NCI-H345 treated with DMSO at 0.1 percent for 48 hours (cell line): ENCODE measurements around the gene PDE3A.

ENCODE experiments used
- DNase-seq: peaks from one replicate; lab custom pipeline; 2025; ENCODE audit not compliant: unreplicated experiment; lab: John Stamatoyannopoulos, UW

PDE3A gene

DNA sequence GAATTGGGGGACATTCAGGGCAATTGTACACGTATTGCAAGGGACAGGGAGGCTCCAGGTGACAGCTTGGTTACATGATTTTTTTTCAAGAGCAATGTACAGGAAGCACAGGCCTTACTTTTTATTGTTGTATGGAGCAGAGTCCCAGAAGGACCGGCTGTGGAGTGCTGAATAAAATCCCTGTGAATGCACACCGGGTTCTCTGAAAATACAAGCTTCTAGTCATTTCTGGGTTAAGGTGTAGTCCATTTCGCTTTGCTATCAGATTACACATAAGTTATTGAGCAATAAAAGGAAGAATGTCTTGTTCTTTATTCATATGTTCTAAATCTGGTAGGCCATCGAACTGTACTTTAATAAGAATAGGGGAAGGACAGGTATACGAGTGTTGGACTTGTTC, 52.2 kb downstream of the PDE3A start:
- no peak for DNase-seq

DNA sequence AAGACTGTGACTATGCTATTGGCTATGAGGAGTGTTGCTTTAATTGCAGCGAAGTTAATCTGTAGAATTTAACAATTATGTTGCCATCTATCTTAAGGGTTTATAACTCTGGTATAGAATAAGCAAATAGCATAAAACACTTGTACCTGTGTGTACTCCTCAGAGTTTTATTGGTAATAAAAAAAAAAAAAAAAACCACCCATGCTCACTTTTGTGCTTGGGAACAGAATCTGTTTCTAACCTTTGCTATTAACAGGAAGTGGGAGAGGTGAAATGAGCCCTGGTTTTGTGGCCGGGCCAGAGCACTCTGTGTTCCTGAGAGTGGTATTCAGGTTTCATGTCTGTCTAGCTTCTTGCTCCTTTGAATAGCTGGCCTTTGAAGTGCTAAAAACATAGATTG, 53.1 kb downstream of the PDE3A start:
- no peak for DNase-seq

DNA sequence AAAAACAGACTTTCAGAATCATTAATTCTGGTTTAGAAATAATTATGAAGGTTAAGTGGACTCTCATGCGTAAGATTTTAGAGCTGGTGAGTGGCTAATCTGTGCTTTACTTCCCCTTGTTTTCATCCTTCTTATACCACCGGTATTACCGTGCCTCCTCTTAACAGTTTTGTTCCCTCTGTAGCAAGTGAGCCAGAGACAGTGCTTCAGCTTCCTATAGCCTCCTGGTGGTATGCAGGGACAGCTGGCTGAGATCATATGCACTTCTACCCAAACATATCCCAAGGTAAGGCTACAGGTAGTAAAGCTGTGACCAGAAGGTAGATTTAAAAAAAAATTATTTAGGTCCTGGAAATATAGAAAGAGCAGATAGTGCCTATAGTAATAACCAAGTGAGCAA, 55.2 kb downstream of the PDE3A start:
- no peak for DNase-seq

DNA sequence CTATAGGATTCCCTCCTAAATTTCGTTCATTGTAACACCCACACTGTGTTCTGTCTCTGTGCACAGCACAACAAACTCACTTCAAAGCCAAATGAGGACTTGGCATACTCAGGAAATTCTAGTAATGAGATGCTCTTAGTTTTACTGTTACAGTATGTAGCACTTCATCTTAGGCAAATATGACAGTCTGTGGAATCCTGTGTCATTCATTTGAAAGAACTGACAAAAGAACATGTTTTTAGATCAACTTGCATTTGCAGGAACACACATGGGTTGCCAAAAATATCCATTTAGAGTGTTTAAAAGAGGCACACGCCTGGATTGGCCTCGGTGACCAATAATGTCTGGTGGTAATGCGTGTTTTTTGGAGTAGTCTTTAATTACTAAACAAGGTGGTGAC, 56.5 kb downstream of the PDE3A start:
- DNase-seq, result no peak

DNA sequence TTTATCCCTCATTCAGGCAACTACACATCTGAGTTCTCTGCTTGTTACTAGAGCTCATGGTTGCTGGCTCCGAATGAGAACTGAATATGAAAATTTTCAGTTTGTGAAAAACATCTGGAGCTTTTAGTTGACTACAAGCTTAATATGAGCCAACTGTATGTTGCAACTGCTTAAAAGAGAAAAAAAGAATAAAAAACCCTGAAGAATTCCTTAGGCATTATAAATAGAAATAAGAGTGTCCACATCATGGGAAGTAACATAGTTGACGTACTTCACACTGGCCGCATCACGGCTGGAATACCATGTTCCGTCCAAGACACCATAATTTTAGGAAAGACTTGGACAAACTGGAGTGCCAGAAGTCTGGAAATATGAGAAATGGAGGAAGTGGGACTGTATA, 57.9 kb downstream of the PDE3A start:
- no peak for DNase-seq

DNA sequence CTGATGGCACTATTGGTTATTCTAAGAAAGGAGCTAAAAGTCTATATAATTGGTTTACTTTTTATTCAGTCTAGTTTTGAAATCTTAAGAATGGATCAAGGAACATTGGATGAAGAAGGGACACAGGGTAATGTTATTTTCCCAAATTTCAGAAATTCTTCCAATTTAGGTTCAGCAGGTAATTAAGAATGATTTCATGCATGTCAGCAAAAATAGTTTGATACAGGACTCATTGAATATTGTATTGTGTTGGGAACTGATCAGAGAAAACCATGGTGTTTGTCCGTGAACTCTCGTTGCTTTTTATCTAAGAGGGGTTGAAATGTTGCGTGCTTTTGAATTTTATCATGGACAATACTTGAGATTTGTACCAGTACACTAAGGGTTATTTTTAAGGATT, 58.6 kb downstream of the PDE3A start:
- DNase-seq, result no peak

DNA sequence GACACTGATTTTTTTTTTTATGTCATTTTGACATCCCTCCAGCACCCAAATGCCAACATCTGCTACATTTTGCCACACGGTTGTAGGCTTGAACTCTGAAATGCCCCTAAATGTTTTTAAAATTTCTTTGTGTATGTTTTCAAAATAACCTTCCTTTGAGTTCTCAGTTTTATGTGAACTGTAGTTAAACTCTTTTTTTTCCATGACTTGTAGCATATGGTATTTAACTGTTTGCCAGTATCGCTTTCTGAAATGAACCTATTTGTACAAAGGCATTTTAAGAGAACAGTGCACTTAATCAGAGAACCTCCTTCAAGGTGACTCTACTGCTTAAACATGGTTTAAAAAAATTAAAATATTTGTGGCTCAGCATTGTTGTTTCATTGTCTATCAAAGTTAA, 61.5 kb downstream of the PDE3A start:
- DNase-seq, result no peak

DNA sequence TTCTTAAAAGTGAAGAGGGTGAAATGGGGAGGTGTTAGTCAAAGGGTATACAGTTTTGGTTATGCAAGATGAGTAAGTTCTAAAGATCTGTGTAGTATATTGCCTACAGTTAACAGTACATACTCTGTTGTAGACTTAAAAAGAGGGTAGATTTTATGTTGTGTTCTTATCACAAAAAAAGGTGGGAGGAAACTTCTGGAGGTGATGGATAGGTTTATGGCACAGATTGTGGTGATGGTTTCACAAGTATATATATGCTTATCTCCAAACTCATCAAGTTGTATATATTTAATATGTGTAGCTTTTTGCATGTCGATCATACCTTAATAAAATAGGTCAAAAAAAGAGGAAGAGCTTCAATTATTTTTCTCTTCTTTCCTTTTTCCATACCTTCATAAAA, 64.0 kb downstream of the PDE3A start:
- no peak for DNase-seq

DNA sequence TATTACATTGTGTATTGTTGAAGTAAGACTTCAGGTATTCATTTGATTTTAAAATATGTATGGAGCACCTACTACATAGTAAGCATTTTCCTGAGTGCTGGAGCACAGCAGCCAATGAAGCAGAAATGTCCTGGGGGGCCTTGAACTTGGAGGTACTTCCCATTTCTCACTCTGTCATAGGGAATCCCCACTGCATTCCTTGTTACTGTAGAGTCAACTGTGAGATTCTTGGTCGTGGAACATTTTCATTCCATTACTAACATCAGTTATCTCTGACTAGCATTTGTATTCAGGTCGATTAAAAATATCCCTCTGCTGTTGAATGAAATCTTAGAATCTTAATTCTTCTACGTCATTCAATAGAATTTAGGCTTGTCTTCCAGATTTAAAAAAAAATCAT, 66.7 kb downstream of the PDE3A start:
- no peak for DNase-seq

DNA sequence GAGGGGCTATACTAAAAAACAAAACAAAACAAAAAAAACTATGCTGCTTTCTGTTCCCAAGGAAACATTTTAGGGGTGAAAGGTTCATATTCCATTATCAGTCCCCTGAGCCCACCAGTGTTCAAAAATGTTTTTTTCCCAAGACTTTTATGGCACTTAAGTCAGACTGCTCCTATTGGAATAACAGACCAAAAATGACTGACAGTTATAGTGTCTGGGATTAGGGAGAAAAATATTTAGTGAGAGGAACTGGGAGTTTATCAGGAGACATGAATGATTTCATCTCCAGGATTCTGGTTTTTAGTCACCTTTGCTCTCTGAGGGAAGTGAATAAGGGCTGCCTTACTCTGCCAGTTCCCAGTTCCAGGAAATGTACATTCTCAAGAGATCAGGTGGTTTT, 68.0 kb downstream of the PDE3A start:
- DNase-seq, result no peak

DNA sequence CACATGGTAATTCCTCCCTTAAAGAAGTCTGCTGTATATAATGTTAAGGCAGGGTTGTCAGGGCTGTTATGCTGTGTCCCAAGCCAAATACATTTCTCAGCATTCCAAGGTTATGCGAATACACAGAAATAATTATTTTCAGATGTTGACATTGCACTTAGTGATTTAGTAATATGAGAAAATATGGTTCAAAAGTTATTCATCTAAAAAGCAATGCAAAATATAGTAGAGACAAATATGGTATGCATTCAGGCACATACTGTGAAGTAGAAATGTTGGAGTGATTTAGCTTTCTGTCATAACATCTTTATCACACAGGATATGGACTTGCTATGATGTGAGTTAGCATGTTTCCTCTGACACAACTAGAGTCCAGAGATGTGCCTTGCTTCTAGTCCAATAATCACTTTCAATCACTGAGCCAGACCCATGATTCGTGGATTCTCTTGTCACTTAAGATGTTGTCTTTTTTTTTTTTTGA, 70.0 kb downstream of the PDE3A start:
- no peak for DNase-seq

DNA sequence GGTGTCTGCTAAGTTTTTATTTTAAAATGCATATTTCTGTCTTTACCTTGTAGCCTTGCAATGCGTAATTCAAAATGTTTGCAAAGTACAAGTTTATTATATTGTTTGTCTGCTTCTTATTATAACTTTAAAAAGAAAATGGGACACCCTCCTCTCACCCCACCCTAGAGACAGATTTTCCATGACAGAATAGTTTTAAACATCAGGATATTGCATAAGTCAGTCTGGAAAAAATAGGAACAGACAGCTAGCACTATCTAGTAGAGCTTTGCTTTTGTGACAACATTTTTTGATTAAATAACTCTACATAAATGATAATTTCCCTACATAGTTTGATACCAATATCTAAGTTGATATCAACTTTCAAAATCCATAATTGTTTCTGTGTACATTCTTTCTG, 71.3 kb downstream of the PDE3A start:
- no peak for DNase-seq

DNA sequence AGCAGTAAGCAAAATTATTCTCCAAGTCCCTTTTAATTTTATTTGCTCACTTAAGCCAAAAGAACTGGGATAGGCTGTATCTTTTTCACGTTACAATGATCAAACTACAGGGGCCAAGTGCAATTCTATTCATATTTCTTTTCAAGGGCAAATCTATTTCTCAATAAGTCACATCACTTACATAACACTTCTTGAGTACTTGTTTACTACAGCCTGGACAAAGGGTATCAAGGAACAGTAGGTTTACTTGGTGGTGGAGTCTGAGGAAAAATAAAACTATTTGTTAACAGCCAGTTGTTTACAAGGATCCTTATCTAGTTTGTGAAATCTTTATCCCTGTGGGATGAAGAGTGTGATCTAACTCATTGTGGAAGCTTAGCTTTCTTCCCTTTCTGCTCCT, 72.1 kb downstream of the PDE3A start:
- no peak for DNase-seq

DNA sequence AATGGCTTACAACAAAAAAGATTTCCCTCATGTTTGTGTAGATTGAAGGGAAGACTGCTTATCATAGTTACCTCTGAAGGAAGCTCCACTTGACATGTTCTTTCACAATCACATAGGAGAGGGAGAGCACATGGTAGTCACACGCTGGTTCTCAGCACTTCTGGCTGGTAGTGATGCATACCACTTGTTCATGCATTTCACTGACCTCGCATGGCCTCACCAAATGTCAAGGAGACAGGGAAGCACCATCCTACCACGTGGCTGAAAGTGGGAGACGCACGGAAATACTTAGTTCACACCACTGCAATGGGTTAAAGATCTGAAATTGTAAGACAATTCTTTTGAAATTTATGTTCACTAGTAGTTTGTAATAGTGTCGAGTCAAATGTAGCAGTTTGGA, 74.0 kb downstream of the PDE3A start:
- DNase-seq, result no peak

DNA sequence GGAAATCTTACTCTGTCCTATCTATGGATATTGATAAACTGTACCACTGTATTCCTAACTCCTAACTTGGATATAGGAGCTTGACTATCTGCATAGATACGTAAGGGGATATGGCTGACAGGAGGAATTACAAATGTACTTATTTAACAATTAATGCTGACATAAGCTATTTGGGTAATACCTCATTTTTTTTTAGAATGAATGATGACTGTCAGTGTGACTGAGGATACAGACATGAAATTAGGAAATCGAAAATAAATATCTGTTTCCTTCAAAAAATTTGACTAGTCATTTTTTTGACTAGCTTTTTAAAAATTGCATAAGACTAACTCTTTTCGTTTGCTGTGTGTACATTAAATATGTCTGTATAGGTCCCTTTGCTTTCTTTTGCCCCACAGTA, 74.9 kb downstream of the PDE3A start:
- no peak for DNase-seq

DNA sequence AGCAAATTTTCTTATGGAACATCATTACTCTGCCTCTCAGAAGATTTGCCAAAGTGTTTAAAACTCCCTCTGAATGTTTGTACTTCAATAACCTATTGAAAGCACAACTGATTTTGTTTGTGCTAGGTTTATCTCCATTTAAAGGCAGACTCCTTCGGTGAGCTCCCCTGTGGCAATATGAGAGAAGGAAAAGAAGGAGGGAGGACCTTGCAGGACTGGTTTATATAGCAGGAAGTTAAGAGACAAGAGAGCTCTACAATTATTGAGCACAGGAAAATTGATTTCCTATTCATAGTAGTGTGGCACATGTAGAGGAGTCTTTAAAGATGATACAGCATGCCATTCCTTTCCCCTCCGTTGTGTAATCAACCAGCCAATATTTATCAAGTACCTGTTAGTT, 75.5 kb downstream of the PDE3A start:
- no peak for DNase-seq

DNA sequence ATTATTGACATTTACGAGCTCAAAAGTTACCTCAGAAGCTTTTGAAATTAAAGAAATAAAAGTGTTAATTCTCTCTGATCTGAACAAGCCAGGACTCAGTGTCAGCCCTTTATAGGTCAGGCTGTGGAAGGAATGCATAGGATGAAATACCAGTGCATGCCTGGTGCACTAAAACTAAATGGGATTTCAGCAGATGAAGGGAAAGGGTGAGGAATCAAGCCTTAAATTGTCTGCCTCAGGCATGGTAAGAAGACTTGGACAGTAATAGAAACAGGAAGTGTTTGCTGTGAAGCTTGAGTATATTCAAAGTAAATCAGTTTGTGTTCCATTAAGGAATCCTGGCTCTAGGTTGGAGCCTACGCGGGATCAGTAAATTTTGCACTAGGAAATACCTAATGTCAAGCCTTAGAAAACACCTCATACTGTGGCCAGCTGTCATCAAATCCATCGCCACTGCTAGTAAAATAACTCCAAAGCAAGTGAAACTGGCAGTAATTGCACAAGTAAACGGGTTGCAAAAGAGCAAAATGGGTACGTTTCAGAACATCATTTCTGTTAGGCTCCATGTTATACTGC, 76.3 kb downstream of the PDE3A start:
- no peak for DNase-seq

DNA sequence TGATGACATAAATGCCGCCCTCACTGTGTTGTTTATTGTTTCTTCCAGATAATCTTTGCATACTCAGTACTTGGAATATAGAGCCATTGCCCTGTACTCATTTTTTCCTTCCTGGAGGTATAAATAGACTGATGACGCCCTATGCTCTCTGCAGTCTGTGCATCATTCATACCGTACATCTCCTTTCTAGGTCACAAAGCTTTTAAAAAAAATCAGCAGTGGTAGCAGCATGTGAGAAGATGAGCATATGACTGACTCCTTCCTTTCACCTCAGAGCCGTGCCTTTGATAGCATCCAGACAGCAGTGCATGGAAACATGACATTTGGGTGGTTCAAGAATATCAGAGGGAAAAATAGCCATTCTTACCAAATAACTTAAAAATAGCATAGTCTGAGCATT, 77.3 kb downstream of the PDE3A start:
- DNase-seq, result no peak

DNA sequence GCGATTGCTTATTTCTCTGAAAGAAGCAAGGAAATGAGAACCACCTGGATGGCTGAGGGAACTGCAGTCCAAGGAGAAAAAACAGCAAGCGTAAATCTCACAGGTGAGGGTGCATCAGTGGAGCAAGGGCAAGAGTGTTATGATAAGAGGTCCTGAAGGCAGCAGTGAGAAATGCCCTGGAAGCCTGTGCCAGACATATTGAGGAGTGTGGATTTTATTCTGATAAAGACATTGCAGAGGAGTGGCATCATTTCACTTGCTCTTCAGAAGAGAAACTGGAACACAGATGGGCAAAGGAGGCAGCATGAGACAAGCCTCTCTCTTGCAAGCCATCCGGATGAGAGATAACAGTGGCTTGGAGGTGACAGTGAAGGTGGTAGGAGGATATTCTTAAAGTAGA, 78.5 kb downstream of the PDE3A start:
- DNase-seq, result no peak

DNA sequence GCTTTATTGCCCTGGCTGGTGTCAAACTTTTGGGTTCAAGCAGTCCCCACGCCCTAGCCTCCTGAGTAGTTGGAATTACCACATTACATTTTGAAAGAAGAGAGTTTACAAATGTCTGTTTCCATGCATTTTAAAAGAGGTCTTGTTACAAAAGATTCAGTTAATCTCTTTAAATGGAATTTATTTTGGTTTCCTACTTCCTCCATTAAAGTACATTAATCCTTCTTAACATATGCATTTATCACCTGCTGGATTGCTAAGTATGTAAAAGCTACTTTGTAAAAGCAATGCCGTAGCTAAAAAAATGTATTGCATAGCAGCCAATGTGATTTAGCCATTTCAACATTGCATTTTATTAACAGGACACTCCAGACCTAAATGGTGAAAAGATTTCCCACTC, 80.4 kb downstream of the PDE3A start:
- DNase-seq, result no peak

DNA sequence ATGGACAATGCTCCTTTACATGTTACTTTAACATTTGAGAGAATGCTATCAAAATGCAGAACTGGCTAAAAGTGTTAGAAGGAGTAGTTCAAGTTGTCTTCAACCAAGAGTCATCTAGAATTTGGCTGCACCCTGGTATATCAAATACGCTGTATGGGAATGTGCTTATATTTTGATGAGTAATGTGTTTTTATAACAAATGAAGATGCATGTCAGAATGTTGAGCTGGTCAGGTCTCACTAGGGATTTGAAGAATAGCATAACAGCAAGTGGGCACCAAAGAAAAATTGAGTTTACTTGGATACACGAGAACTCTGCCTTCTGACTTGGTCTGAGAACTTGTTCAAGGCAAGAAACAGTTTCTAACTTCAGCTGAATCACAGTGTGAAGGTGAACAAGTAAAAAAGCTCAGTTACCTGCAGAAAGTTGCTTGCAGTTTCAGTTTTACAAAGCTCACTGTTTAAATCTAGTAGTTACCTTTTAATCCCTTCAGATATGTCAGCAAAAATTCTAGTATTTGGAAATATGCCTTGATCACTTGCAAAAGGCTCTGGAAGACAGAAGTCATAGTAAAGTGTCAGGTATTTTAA, 82.3 kb downstream of the PDE3A start:
- no peak for DNase-seq

DNA sequence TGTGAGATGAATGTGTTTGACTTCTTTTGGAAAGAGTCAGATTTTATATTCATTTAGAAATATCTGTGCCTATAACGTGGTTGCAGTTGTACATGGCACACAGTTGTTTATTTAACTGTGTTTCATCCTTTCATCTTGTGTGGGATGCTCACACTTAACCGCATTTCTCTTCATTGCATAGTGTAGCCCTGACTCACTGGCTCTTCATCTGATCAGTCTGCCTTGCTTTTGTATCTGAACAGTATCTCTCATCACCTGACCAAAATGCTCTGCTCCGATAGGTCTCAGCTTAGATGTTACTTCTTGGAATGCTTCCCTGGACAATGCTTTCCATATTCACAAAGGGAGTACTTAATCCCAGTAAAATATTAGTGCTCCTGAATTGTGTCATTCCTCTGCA, 83.4 kb downstream of the PDE3A start:
- no peak for DNase-seq

DNA sequence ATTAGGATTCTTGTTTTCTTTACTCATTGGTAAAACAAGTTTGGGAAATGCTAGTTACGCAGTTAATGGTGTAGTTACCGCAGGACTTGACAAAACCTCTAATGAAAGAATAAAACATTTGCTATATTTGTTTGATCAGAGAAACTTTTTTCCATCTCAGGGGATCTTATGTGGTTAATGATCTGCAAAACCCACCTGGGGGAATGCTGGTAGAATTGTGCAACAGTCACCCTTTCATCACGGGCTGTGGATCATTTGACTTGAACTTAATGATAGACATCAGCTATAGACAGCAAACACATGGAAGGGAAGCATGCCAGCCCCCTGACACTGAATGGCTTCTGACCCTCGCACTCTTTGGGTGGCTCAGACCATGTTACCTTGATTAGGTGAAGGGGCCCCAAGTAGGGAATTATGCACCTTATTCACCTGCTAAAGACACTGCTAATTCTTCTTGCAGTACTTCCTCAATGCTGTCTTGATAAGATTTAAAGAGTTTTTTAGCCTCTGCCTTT, 84.2 kb downstream of the PDE3A start:
- DNase-seq, result no peak
